Measurements from ENCODE around the gene FSIP1.

DNA sequence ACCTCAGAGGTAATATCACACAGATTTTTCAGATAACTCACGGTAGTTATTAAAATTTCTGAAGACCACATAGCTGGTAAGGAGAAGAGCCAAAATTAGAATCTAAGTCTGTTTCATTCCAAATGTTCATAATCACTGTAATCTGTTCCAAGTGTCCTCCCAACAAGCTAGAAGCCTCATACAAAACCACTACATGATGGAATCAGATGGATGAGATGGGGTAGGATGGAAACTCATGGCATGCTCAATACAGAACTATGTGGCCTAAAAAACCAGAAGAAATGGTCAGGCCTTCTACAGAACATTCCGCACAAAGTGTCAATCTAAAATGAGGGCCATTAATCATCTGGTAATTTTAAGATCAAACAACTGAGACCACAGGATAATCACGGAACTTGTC lies 110.0 kb downstream of the FSIP1 start:
- TF ChIP-seq CTCF (IDR thresholded peaks at IDR 0.05): no peak
- TF ChIP-seq POLR2A (IDR thresholded peaks at IDR 0.05): no peak
